Endothelial cell of umbilical vein (primary cell): Measurements from ENCODE around the gene CDYL. TPM values are rescaled to one million over a fixed set of nuclear protein-coding genes. Genes with fewer than 3 reads are reported as not detected.

Experiments used
- BruUV-seq: library from RNA; stranded (reverse); fragments of 400-500 nt; replicated peaks from 2 replicates; lab custom pipeline; 2021; lab: Mats Ljungman, UMichigan
- CTCF ChIA-PET: fragments of 300-600, 350-600 bp; sonication (Branson Sonifier 250); formaldehyde crosslinking; loops from one replicate; lab custom pipeline; 2021; ENCODE audit warnings: antibody characterized with exemption, inconsistent platforms; lab: Charles Lee
- POLR2A ChIA-PET: fragments of 300-600, 350-600 bp; sonication (Branson Sonifier 250); formaldehyde crosslinking; loops from one replicate; lab custom pipeline; 2021; ENCODE audit warnings: antibody characterized with exemption, inconsistent platforms; lab: Charles Lee
- DNase-seq: peaks from one replicate; pipeline ENCODE4 v3.0.0-alpha.2; 2011; ENCODE audit warnings: low read depth, low spot score
- FAIRE-seq: peaks from 2 replicates; lab custom pipeline; 2011; peaks lifted over from hg19 to GRCh38; lab: Jason Lieb, UNC
- H2AFZ ChIP-seq: 2 replicates; pipeline ENCODE4 v1.6.0; 2012; ENCODE audit warnings: low read depth, low read length, control low read depth, inconsistent platforms
- H3K27ac ChIP-seq: 2 replicates; pipeline ENCODE4 v1.5.1; 2011; ENCODE audit warnings: low read depth, mild to moderate bottlenecking, control low read depth, low read length, moderate library complexity; ENCODE audit not compliant: insufficient read depth
- H3K27me3 ChIP-seq, 2 experiments: 2 replicates each; pipeline versions ENCODE4 v1.6.0 to v1.6.1; 2011; ENCODE audit warnings: low read length in 2 of 2, mixed read lengths in 1 of 2; ENCODE audit not compliant: control insufficient read depth in 2 of 2, insufficient read depth in 2 of 2
- H3K36me3 ChIP-seq, 2 experiments: 2 replicates in 1 of 2; 3 replicates in 1 of 2; pipeline ENCODE4 v1.5.1; 2011; ENCODE audit warnings: low read length in 2 of 2, mild to moderate bottlenecking in 1 of 2, moderate library complexity in 1 of 2; ENCODE audit not compliant: control insufficient read depth in 2 of 2, insufficient read depth in 2 of 2; ENCODE audit errors: extremely low read depth in 1 of 2
- H3K4me1 ChIP-seq: 3 replicates; pipeline ENCODE4 v1.5.1; 2011; ENCODE audit warnings: mild to moderate bottlenecking, low read length; ENCODE audit not compliant: control insufficient read depth, insufficient read depth; ENCODE audit errors: extremely low read depth
- H3K4me2 ChIP-seq: 2 replicates; pipeline ENCODE4 v1.6.1; 2011; ENCODE audit warnings: low read length, control low read depth, mixed read lengths; ENCODE audit not compliant: insufficient read depth
- H3K4me3 ChIP-seq, 3 experiments: fragments of 200-600 bp in 1 of 3; sonication (generic), shearing (Covaris generic) in 1 of 3; replicated peaks in 1 of 3; 2 replicates each; pipeline ENCODE4 v1.5.1; 2011 to 2016; ENCODE audit warnings: control low read depth in 3 of 3, low read length in 3 of 3, mild to moderate bottlenecking in 2 of 3, inconsistent platforms in 1 of 3, low read depth in 1 of 3, moderate library complexity in 1 of 3; ENCODE audit not compliant: insufficient read depth in 1 of 3
- H3K79me2 ChIP-seq: 2 replicates; pipeline ENCODE4 v1.6.0; 2012; ENCODE audit warnings: low read length, inconsistent platforms; ENCODE audit not compliant: control insufficient read depth, insufficient read depth
- H3K9ac ChIP-seq: replicated peaks from 2 replicates; pipeline ENCODE3; 2011; ENCODE audit warnings: low read length, control low read depth; ENCODE audit not compliant: insufficient read depth; ENCODE audit errors: extremely low read depth
- H3K9me1 ChIP-seq: replicated peaks from 3 replicates; pipeline ENCODE4 v1.6.0; 2011; ENCODE audit warnings: mild to moderate bottlenecking, low read length; ENCODE audit not compliant: control insufficient read depth, insufficient read depth; ENCODE audit errors: extremely low read depth
- H3K9me3 ChIP-seq: replicated peaks from 2 replicates; pipeline ENCODE4 v1.5.1; 2012; ENCODE audit warnings: low read length, inconsistent platforms; ENCODE audit not compliant: control insufficient read depth, insufficient read depth
- H4K20me1 ChIP-seq: replicated peaks from 2 replicates; pipeline ENCODE3; 2011; ENCODE audit warnings: mild to moderate bottlenecking, low read length; ENCODE audit not compliant: control insufficient read depth, insufficient read depth; ENCODE audit errors: extremely low read depth
- EZH2 ChIP-seq: IDR thresholded peaks from 2 replicates; pipeline ENCODE4 v1.6.1; 2012; ENCODE audit warnings: borderline replicate concordance, low read depth, mild to moderate bottlenecking, moderate library complexity, low read length, inconsistent platforms; ENCODE audit not compliant: severe bottlenecking
- FOS ChIP-seq: IDR thresholded peaks from 2 replicates; pipeline ENCODE4 v1.6.1; 2011; ENCODE audit warnings: mild to moderate bottlenecking, low read length, moderate library complexity, borderline replicate concordance; ENCODE audit not compliant: insufficient read depth
- JUN ChIP-seq: IDR thresholded peaks from 2 replicates; pipeline ENCODE4 v1.6.1; 2011; ENCODE audit warnings: borderline replicate concordance, low read depth; ENCODE audit not compliant: insufficient read length, insufficient read depth
- MAX ChIP-seq: IDR thresholded peaks from 2 replicates; pipeline ENCODE4 v1.6.1; 2011; ENCODE audit not compliant: insufficient read depth, insufficient read length
- MYC ChIP-seq: IDR thresholded peaks from one replicate; pipeline ENCODE4 v1.6.1; 2011; ENCODE audit warnings: mild to moderate bottlenecking, low read depth, low read length
- POLR2AphosphoS5 ChIP-seq: IDR thresholded peaks from 2 replicates; pipeline ENCODE4 v1.6.1; 2012; ENCODE audit warnings: low read depth, mild to moderate bottlenecking, control low read depth, low read length, moderate library complexity; ENCODE audit not compliant: insufficient read depth
- dilution Hi-C: fragments of 300-500 bp; cut with MboI; formaldehyde crosslinking; loops from one replicate; pipeline ENCODE4 v1.15.0; 2019; ENCODE audit warnings: low sequenced_read_pairs; ENCODE audit not compliant: extremely low pct_ligation_motif_present
- intact Hi-C: fragments of 100-400 bp; cut with micrococcal nuclease; formaldehyde crosslinking; loops from one replicate; pipeline ENCODE4 v1.10.0; 2022
- polyA plus RNA-seq, 4 experiments: library from polyadenylated mRNA; depleted of rRNA in 3 of 4; stranded (reverse) in 3 of 4; unstranded in 1 of 4; fragments of >200 nt; gene quantifications; 2 replicates each; pipeline versions ENCODE4 v1.2.1 to v1.2.3, GENCODE V29; 2011 to 2012; ENCODE audit warnings: missing spikeins in 1 of 4
- total RNA-seq: library from RNA; stranded (reverse); gene quantifications from 2 replicates; pipeline ENCODE4 v1.2.3, GENCODE V29; 2021
- TF ChIP-seq, protein P1 (sequence below), 2 donors: IDR thresholded peaks; 1 replicate in 1 of 2; 2 replicates in 1 of 2; pipeline ENCODE4 v1.5.1; 2011; ENCODE audit warnings: low read length in 2 of 2, mild to moderate bottlenecking in 2 of 2, moderate library complexity in 2 of 2, control low read depth in 1 of 2, inconsistent platforms in 1 of 2, low read depth in 1 of 2; ENCODE audit not compliant: insufficient read depth in 1 of 2; ENCODE audit errors: extremely low read depth in 1 of 2

CDYL gene
- total and polyA plus RNA-seq, 2 donors (not counting 3 experiments of a cell fraction or from before 2014, with no cell fraction given): 10.2 to 35.6 TPM

- intact Hi-C loops (no loop called here), dilution Hi-C loops (no loop called here)
- ChIA-PET POLR2A (no interaction called here), CTCF (interaction anchor here (0.6 to 1.5 kb wide), 6 partner anchors 10 to 467 kb away, joined by 3 to 8 read pairs (median 4); no protein-coding TSS in a partner anchor)
- TF ChIP-seq, protein P1, sequence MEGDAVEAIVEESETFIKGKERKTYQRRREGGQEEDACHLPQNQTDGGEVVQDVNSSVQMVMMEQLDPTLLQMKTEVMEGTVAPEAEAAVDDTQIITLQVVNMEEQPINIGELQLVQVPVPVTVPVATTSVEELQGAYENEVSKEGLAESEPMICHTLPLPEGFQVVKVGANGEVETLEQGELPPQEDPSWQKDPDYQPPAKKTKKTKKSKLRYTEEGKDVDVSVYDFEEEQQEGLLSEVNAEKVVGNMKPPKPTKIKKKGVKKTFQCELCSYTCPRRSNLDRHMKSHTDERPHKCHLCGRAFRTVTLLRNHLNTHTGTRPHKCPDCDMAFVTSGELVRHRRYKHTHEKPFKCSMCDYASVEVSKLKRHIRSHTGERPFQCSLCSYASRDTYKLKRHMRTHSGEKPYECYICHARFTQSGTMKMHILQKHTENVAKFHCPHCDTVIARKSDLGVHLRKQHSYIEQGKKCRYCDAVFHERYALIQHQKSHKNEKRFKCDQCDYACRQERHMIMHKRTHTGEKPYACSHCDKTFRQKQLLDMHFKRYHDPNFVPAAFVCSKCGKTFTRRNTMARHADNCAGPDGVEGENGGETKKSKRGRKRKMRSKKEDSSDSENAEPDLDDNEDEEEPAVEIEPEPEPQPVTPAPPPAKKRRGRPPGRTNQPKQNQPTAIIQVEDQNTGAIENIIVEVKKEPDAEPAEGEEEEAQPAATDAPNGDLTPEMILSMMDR (IDR thresholded peaks at IDR 0.05; ENCODE audit: extremely low read depth in 1 of 2, insufficient read depth in 1 of 2, low read depth in 1 of 2, low read length in 2 of 2): no peak
- TF ChIP-seq JUN (no peak), POLR2AphosphoS5 (no peak), MAX (no peak), FOS (no peak), MYC (no peak), EZH2 (no peak)
- H3K4me3 ChIP-seq: no peak overlapping the region
- BruUV-seq: no TSS peak
- no peak overlapping the region for H2AFZ ChIP-seq
- peaks cover 9% of the 10 kb centered on the region for H3K4me1 ChIP-seq
- H3K9me1 ChIP-seq: no peaks in the 10 kb centered on the region
- H3K9ac ChIP-seq: no peak overlapping the region
- no peaks in the 10 kb centered on the region for H3K36me3 ChIP-seq
- H4K20me1 ChIP-seq: peaks cover 6% of the 10 kb centered on the region
- no peak for FAIRE-seq
- no peaks in the 10 kb centered on the region for H3K9me3 ChIP-seq
- H3K27ac ChIP-seq: no peak overlapping the region
- peaks cover 75% of the 10 kb centered on the region for H3K79me2 ChIP-seq
- H3K27me3 ChIP-seq: no peaks in the 10 kb centered on the region
- H3K4me2 ChIP-seq: no peak overlapping the region
- no peak for DNase-seq
Observed at GRCh38 chr6:4780360-4780812, 4.2 kb downstream of the CDYL start.
